Endothelial cell of umbilical vein (primary cell): ENCODE measurements around the gene IQGAP1.

Experiments
- EZH2 ChIP-seq: IDR thresholded peaks from 2 replicates; pipeline ENCODE4 v1.6.1; 2012; ENCODE audit warnings: borderline replicate concordance, low read depth, mild to moderate bottlenecking, moderate library complexity, low read length, inconsistent platforms; ENCODE audit not compliant: severe bottlenecking
- FOS ChIP-seq: IDR thresholded peaks from 2 replicates; pipeline ENCODE4 v1.6.1; 2011; ENCODE audit warnings: mild to moderate bottlenecking, low read length, moderate library complexity, borderline replicate concordance; ENCODE audit not compliant: insufficient read depth
- GATA2 ChIP-seq: IDR thresholded peaks from 2 replicates; pipeline ENCODE4 v1.7.0; 2011; ENCODE audit warnings: low read depth, mild to moderate bottlenecking, moderate library complexity, mixed read lengths, low read length; ENCODE audit not compliant: insufficient read length, insufficient read depth
- JUN ChIP-seq: IDR thresholded peaks from 2 replicates; pipeline ENCODE4 v1.6.1; 2011; ENCODE audit warnings: borderline replicate concordance, low read depth; ENCODE audit not compliant: insufficient read length, insufficient read depth
- POLR2A ChIP-seq: IDR thresholded peaks from 2 replicates; pipeline ENCODE4 v1.6.1; 2012; ENCODE audit warnings: low read depth, mild to moderate bottlenecking, control low read depth, low read length
- POLR2AphosphoS5 ChIP-seq: IDR thresholded peaks from 2 replicates; pipeline ENCODE4 v1.6.1; 2012; ENCODE audit warnings: low read depth, mild to moderate bottlenecking, control low read depth, low read length, moderate library complexity; ENCODE audit not compliant: insufficient read depth
- TF ChIP-seq, protein P1 (sequence below), 2 donors: IDR thresholded peaks; 1 replicate in 1 of 2; 2 replicates in 1 of 2; pipeline ENCODE4 v1.5.1; 2011; ENCODE audit warnings: low read length in 2 of 2, mild to moderate bottlenecking in 2 of 2, moderate library complexity in 2 of 2, control low read depth in 1 of 2, inconsistent platforms in 1 of 2, low read depth in 1 of 2; ENCODE audit not compliant: insufficient read depth in 1 of 2; ENCODE audit errors: extremely low read depth in 1 of 2
- TF ChIP-seq, protein P2 (sequence below): IDR thresholded peaks from 2 replicates; pipeline ENCODE4 v1.6.1; 2011; ENCODE audit not compliant: insufficient read depth, insufficient read length

DNA sequence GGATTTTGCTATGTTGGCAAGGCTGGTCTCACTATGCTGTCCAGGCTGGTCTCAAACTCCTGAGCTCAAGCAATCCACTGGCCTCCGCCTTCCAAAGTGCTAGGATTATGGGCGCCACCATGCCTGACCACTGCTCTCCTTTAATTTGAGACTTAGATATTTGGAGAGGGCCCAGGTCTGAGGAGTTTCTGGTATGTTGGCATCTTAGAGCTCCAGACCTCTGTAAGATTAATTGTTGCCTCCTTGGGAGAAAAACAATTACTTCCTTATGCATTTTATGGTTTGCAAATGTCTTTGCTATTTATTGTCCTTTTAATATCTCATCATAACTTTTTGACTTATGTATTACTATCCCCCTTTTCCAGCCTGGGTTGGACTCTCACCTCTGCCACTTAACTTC lies 33.1 kb upstream of the IQGAP1 start:
- TF ChIP-seq POLR2A (no peak), EZH2 (no peak), FOS (no peak), JUN (no peak), POLR2AphosphoS5 (no peak), GATA2 (no peak)
- TF ChIP-seq, protein P1, sequence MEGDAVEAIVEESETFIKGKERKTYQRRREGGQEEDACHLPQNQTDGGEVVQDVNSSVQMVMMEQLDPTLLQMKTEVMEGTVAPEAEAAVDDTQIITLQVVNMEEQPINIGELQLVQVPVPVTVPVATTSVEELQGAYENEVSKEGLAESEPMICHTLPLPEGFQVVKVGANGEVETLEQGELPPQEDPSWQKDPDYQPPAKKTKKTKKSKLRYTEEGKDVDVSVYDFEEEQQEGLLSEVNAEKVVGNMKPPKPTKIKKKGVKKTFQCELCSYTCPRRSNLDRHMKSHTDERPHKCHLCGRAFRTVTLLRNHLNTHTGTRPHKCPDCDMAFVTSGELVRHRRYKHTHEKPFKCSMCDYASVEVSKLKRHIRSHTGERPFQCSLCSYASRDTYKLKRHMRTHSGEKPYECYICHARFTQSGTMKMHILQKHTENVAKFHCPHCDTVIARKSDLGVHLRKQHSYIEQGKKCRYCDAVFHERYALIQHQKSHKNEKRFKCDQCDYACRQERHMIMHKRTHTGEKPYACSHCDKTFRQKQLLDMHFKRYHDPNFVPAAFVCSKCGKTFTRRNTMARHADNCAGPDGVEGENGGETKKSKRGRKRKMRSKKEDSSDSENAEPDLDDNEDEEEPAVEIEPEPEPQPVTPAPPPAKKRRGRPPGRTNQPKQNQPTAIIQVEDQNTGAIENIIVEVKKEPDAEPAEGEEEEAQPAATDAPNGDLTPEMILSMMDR (IDR thresholded peaks at IDR 0.05; ENCODE audit: extremely low read depth in 1 of 2, insufficient read depth in 1 of 2, low read depth in 1 of 2, low read length in 2 of 2): no peak
- TF ChIP-seq, protein P2, sequence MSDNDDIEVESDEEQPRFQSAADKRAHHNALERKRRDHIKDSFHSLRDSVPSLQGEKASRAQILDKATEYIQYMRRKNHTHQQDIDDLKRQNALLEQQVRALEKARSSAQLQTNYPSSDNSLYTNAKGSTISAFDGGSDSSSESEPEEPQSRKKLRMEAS: no peak
